SK-N-SH treated with all-trans-retinoic acid at 6 μM for 48 hours (cell line): Measurements from ENCODE around the gene ADAMTS20.

ENCODE experiments used
- ATAC-seq: fragments of 200-7000 bp; cut with Tn5 transposase; 3 replicates; pipeline ENCODE4 v1.9.1; 2020; ENCODE audit warnings: mild to moderate bottlenecking, moderate library complexity
- ARNTL ChIP-seq: fragments of 450-650 bp; formaldehyde crosslinking; IDR thresholded peaks from 2 replicates; pipeline ENCODE4 v1.5.0; 2020; ENCODE audit warnings: low read depth, mild to moderate bottlenecking, moderate library complexity, borderline replicate concordance
- CSDC2 ChIP-seq: fragments of 250-450 bp; sonication (Bioruptor Pico); IDR thresholded peaks from 2 replicates; pipeline ENCODE4 v1.5.0; 2020; ENCODE audit warnings: mild to moderate bottlenecking, moderate library complexity
- GLIS3 ChIP-seq: fragments of 250-450 bp; sonication (Bioruptor Pico); IDR thresholded peaks from 2 replicates; pipeline ENCODE4 v1.5.0; 2020; ENCODE audit warnings: mild to moderate bottlenecking, moderate library complexity
- ISL1 ChIP-seq: fragments of 250-450 bp; sonication (Bioruptor Pico); IDR thresholded peaks from 2 replicates; pipeline ENCODE4 v2.1.2; 2022; ENCODE audit warnings: mild to moderate bottlenecking, moderate library complexity
- OSR1 ChIP-seq: fragments of 250-450 bp; sonication (Bioruptor Pico); IDR thresholded peaks from 2 replicates; pipeline ENCODE4 v1.8.0; 2022; ENCODE audit warnings: moderate library complexity, mild to moderate bottlenecking, inconsistent platforms
- PPARA ChIP-seq: fragments of 250-450 bp; sonication (Bioruptor Pico); IDR thresholded peaks from 2 replicates; pipeline ENCODE4 v1.5.0; 2020; ENCODE audit warnings: mild to moderate bottlenecking, borderline replicate concordance
- RARB ChIP-seq: fragments of 250-450 bp; sonication (Bioruptor Pico); IDR thresholded peaks from 2 replicates; pipeline ENCODE4 v1.8.0; 2021; ENCODE audit warnings: mild to moderate bottlenecking, moderate library complexity
- TCF4 ChIP-seq: fragments of 250-450 bp; sonication (Bioruptor Pico); IDR thresholded peaks from 2 replicates; pipeline ENCODE4 v1.8.0; 2021; ENCODE audit warnings: mild to moderate bottlenecking, moderate library complexity, borderline replicate concordance
- TOX ChIP-seq: fragments of 250-450 bp; sonication (Bioruptor Pico); IDR thresholded peaks from 2 replicates; pipeline ENCODE4 v1.8.0; 2021; ENCODE audit warnings: mild to moderate bottlenecking, moderate library complexity, borderline replicate concordance
- ZC3H10 ChIP-seq: fragments of 250-450 bp; sonication (Bioruptor Pico); IDR thresholded peaks from 2 replicates; pipeline ENCODE4 v1.5.1; 2021; ENCODE audit warnings: mild to moderate bottlenecking, moderate library complexity
- ZFP3 ChIP-seq: fragments of 250-450 bp; sonication (Bioruptor Pico); IDR thresholded peaks from 2 replicates; pipeline ENCODE4 v1.5.0; 2020; ENCODE audit warnings: mild to moderate bottlenecking, moderate library complexity
- ZFP30 ChIP-seq: fragments of 450-650 bp; formaldehyde crosslinking; IDR thresholded peaks from 2 replicates; pipeline ENCODE4 v1.5.0; 2022; ENCODE audit warnings: mild to moderate bottlenecking, moderate library complexity
- ZNF70 ChIP-seq: fragments of 450-650 bp; formaldehyde crosslinking; IDR thresholded peaks from 2 replicates; pipeline ENCODE4 v1.5.0; 2020; ENCODE audit warnings: mild to moderate bottlenecking, moderate library complexity
- ZNF8 ChIP-seq: fragments of 450-650 bp; formaldehyde crosslinking; IDR thresholded peaks from 2 replicates; pipeline ENCODE4 v1.5.0; 2020; ENCODE audit warnings: mild to moderate bottlenecking, moderate library complexity
- TF ChIP-seq, protein P1 (sequence below): fragments of 250-450 bp; sonication (Bioruptor Pico); IDR thresholded peaks from 2 replicates; pipeline ENCODE4 v1.5.1; 2021; ENCODE audit warnings: mild to moderate bottlenecking, moderate library complexity
- TF ChIP-seq, protein P2 (sequence below): fragments of 250-450 bp; sonication (Bioruptor Pico); IDR thresholded peaks from 2 replicates; pipeline ENCODE4 v1.8.0; 2020; ENCODE audit warnings: mild to moderate bottlenecking, moderate library complexity, borderline replicate concordance
- TF ChIP-seq, protein P3 (sequence below): fragments of 250-450 bp; sonication (Bioruptor Pico); IDR thresholded peaks from 2 replicates; pipeline ENCODE4 v1.5.1; 2020; ENCODE audit warnings: low read depth, mild to moderate bottlenecking, moderate library complexity
- TF ChIP-seq, protein P4 (sequence below): fragments of 250-450 bp; sonication (Bioruptor Pico); IDR thresholded peaks from 2 replicates; pipeline ENCODE4 v1.8.0; 2021; ENCODE audit warnings: low read depth, mild to moderate bottlenecking, moderate library complexity, borderline replicate concordance
- TF ChIP-seq, protein P5 (sequence below): fragments of 250-450 bp; sonication (Bioruptor Pico); IDR thresholded peaks from 2 replicates; pipeline ENCODE4 v1.5.0; 2020; ENCODE audit warnings: mild to moderate bottlenecking, moderate library complexity

The ADAMTS20 gene

DNA sequence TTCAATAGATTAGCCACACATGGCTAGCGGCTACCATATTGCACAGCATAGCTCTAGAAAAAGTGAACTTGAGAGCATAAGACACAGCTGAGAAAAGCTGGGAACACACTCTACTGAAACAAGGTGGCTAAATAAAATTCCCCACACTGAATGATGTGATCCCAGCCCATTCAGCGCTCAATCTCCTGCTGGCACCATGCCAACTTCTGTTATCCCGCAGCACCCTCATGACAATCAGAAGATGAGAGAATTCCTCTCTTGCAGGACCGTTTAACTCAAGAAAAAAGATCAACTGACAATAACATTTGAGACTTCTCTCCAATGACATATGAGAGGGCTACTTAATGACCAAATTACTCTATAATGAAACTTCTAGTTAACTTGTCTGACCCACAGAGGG, 115.4 kb downstream of the ADAMTS20 start:
- TF ChIP-seq, protein P1, sequence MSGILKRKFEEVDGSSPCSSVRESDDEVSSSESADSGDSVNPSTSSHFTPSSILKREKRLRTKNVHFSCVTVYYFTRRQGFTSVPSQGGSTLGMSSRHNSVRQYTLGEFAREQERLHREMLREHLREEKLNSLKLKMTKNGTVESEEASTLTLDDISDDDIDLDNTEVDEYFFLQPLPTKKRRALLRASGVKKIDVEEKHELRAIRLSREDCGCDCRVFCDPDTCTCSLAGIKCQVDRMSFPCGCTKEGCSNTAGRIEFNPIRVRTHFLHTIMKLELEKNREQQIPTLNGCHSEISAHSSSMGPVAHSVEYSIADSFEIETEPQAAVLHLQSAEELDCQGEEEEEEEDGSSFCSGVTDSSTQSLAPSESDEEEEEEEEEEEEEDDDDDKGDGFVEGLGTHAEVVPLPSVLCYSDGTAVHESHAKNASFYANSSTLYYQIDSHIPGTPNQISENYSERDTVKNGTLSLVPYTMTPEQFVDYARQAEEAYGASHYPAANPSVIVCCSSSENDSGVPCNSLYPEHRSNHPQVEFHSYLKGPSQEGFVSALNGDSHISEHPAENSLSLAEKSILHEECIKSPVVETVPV (CRISPR knock-in tag), result no peak
- TF ChIP-seq ARNTL (CRISPR knock-in tag) (no peak), RARB (no peak), GLIS3 (no peak), CSDC2 (no peak), ZC3H10 (CRISPR knock-in tag) (no peak), ZNF70 (CRISPR knock-in tag) (no peak), ZFP3 (CRISPR knock-in tag) (no peak), ZNF8 (CRISPR knock-in tag) (no peak)
- TF ChIP-seq, protein P2, sequence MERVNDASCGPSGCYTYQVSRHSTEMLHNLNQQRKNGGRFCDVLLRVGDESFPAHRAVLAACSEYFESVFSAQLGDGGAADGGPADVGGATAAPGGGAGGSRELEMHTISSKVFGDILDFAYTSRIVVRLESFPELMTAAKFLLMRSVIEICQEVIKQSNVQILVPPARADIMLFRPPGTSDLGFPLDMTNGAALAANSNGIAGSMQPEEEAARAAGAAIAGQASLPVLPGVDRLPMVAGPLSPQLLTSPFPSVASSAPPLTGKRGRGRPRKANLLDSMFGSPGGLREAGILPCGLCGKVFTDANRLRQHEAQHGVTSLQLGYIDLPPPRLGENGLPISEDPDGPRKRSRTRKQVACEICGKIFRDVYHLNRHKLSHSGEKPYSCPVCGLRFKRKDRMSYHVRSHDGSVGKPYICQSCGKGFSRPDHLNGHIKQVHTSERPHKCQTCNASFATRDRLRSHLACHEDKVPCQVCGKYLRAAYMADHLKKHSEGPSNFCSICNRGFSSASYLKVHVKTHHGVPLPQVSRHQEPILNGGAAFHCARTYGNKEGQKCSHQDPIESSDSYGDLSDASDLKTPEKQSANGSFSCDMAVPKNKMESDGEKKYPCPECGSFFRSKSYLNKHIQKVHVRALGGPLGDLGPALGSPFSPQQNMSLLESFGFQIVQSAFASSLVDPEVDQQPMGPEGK (CRISPR knock-in tag), result no peak
- TF ChIP-seq, protein P3, sequence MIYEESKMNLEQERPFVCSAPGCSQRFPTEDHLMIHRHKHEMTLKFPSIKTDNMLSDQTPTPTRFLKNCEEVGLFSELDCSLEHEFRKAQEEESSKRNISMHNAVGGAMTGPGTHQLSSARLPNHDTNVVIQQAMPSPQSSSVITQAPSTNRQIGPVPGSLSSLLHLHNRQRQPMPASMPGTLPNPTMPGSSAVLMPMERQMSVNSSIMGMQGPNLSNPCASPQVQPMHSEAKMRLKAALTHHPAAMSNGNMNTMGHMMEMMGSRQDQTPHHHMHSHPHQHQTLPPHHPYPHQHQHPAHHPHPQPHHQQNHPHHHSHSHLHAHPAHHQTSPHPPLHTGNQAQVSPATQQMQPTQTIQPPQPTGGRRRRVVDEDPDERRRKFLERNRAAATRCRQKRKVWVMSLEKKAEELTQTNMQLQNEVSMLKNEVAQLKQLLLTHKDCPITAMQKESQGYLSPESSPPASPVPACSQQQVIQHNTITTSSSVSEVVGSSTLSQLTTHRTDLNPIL (CRISPR knock-in tag), result no peak
- ATAC-seq, result no peak

DNA sequence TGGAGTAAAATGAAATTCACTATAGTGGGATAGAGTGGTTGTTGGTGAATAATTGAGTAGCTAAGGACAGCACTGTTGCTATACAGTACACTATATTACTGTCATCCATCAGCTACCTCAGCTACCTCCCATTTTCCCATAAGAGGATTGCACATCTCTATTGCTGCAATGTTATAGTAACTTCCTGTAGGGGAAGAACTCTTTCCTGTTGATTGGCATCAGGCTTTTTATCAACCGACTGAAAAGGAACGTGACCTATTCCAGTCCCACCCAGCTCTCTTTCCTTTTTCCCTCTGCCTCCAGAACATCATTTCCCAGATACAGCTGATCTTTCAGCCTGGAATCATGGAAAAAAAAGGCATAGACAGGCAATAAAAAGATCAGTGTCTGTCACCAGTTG, 117.4 kb downstream of the ADAMTS20 start:
- no peak for ATAC-seq
- TF ChIP-seq PPARA, result no peak
- TF ChIP-seq, protein P2 (CRISPR knock-in tag), result no peak
- TF ChIP-seq ZC3H10 (CRISPR knock-in tag), result no peak
- no peak for TF ChIP-seq TOX (CRISPR knock-in tag)
- no peak for TF ChIP-seq GLIS3
- no peak for TF ChIP-seq ZFP30 (CRISPR knock-in tag)
- no peak for TF ChIP-seq OSR1 (CRISPR knock-in tag)

DNA sequence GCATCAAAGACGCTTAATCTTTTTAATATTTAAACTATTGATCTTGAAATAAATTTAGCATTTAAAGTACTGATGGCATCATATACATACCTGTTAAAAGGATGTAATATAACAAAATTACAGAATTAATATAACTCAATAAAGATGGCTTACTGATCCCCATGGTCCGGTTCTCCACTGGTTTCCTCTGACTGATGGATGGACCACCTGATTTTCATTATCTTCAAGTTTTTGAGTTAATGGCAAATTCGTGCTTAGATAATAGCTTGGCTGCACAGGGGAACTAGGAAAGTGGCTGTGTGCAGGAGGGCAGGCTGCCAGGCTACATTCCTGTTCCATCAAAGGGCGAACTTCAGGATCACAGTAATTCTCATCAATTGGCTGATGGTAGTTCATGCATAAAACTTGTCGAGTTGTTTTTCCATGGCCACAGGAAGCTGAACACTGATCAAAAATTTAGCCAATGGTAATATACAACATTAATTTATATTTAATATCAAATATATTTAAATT, 123.9 kb downstream of the ADAMTS20 start:
- TF ChIP-seq, protein P4, sequence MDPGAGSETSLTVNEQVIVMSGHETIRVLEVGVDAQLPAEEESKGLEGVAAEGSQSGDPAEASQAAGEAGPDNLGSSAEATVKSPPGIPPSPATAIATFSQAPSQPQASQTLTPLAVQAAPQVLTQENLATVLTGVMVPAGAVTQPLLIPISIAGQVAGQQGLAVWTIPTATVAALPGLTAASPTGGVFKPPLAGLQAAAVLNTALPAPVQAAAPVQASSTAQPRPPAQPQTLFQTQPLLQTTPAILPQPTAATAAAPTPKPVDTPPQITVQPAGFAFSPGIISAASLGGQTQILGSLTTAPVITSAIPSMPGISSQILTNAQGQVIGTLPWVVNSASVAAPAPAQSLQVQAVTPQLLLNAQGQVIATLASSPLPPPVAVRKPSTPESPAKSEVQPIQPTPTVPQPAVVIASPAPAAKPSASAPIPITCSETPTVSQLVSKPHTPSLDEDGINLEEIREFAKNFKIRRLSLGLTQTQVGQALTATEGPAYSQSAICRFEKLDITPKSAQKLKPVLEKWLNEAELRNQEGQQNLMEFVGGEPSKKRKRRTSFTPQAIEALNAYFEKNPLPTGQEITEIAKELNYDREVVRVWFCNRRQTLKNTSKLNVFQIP, result no peak
- TF ChIP-seq TCF4 (CRISPR knock-in tag) (0 out of 2 replicates have a peak, but pooled peaks have one; percentile 51), ISL1 (CRISPR knock-in tag) (peak; percentile 59)
- TF ChIP-seq, protein P5, sequence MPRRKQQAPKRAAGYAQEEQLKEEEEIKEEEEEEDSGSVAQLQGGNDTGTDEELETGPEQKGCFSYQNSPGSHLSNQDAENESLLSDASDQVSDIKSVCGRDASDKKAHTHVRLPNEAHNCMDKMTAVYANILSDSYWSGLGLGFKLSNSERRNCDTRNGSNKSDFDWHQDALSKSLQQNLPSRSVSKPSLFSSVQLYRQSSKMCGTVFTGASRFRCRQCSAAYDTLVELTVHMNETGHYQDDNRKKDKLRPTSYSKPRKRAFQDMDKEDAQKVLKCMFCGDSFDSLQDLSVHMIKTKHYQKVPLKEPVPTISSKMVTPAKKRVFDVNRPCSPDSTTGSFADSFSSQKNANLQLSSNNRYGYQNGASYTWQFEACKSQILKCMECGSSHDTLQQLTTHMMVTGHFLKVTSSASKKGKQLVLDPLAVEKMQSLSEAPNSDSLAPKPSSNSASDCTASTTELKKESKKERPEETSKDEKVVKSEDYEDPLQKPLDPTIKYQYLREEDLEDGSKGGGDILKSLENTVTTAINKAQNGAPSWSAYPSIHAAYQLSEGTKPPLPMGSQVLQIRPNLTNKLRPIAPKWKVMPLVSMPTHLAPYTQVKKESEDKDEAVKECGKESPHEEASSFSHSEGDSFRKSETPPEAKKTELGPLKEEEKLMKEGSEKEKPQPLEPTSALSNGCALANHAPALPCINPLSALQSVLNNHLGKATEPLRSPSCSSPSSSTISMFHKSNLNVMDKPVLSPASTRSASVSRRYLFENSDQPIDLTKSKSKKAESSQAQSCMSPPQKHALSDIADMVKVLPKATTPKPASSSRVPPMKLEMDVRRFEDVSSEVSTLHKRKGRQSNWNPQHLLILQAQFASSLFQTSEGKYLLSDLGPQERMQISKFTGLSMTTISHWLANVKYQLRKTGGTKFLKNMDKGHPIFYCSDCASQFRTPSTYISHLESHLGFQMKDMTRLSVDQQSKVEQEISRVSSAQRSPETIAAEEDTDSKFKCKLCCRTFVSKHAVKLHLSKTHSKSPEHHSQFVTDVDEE (CRISPR knock-in tag), result peak; percentile 79; the same call in 1 of the 2 replicates
- TF ChIP-seq, all 23 proteins: peak for 3
- ATAC-seq, result no peak
